Gastrocnemius medialis (tissue), 4 donors: Measurements from ENCODE around the gene CAV1. TPM values are rescaled to one million over a fixed set of nuclear protein-coding genes. Genes with fewer than 3 reads are reported as not detected.

Experiments used
- ATAC-seq, 2 donors: fragments of 150-250 bp; one replicate each; pipeline ENCODE4 v1.9.1; 2016
- DNase-seq, 2 donors: peaks; one replicate each; pipeline ENCODE4 v3.0.0-alpha.2; 2019
- H3K27ac ChIP-seq, 4 donors: fragments of 200-600 bp; sonication (generic); 1 replicate in 1 of 4; 2 replicates in 3 of 4; pipeline ENCODE4 v1.5.1; 2016 to 2018; ENCODE audit warnings: mild to moderate bottlenecking in 2 of 4, moderate library complexity in 1 of 4
- H3K27me3 ChIP-seq, 3 donors: fragments of 200-600 bp; sonication (generic) in 2 of 3; 1 replicate in 1 of 3; 2 replicates in 2 of 3; pipeline versions ENCODE4 v1.5.1 to v1.6.0; 2016 to 2019; ENCODE audit warnings: mild to moderate bottlenecking in 1 of 3, moderate library complexity in 1 of 3
- H3K36me3 ChIP-seq, 2 donors: fragments of 200-600 bp; sonication (generic) in 1 of 2; one replicate each; pipeline ENCODE4 v1.5.1; 2017 to 2018
- H3K4me1 ChIP-seq, 2 donors: fragments of 200-600 bp; sonication (generic) in 1 of 2; one replicate each; pipeline ENCODE4 v1.5.1; 2016 to 2017; ENCODE audit warnings: mild to moderate bottlenecking in 2 of 2
- H3K4me3 ChIP-seq, 4 donors: fragments of 200-600 bp; sonication (generic) in 3 of 4; 1 replicate in 1 of 4; 2 replicates in 3 of 4; pipeline ENCODE4 v1.5.1; 2016 to 2019; ENCODE audit warnings: mild to moderate bottlenecking in 2 of 4
- H3K9me3 ChIP-seq, 3 donors: fragments of 200-600 bp; sonication (generic) in 2 of 3; 1 replicate in 1 of 3; 2 replicates in 2 of 3; pipeline ENCODE4 v1.5.1; 2016 to 2019
- CTCF ChIP-seq, 5 experiments: fragments of 450-650 bp in 3 of 5; fragments of 200-600 bp in 2 of 5; sonication (generic) in 2 of 5; IDR thresholded peaks in 4 of 5; conservative IDR thresholded peaks in 1 of 5; 1 replicate in 4 of 5; 2 replicates in 1 of 5; pipeline ENCODE4 v1.5.1; 2016 to 2019; ENCODE audit warnings: antibody characterized with exemption in 5 of 5, mild to moderate bottlenecking in 3 of 5, moderate library complexity in 3 of 5
- POLR2A ChIP-seq, 2 donors: fragments of 450-650 bp; IDR thresholded peaks; one replicate each; pipeline ENCODE4 v1.6.1; 2017; ENCODE audit warnings: antibody characterized with exemption in 2 of 2, mild to moderate bottlenecking in 2 of 2, moderate library complexity in 2 of 2
- in situ Hi-C, 4 donors: fragments of 200-750 bp; cut with MboI; loops; one replicate each; pipeline versions ENCODE4 v1.15.0 to v1.8.0; 2017; ENCODE audit warnings: low sequenced_read_pairs in 4 of 4
- intact Hi-C: fragments of 100-400 bp; cut with DNase I; formaldehyde crosslinking; loops from one replicate; pipeline ENCODE4 v1.15.1; 2023; ENCODE audit warnings: low total_unique reads
- total RNA-seq, 4 donors: library from RNA; depleted of rRNA; stranded (reverse); fragments of >200 nt; gene quantifications; one replicate each; pipeline versions ENCODE4 v1.1.0 to v1.2.3, GENCODE V29; 2016

Gene CAV1
- total RNA-seq, 4 donors from 2014 or later: 64.7 to 87.8 (median 71.2) TPM

- H3K36me3 ChIP-seq: no peaks in the 10 kb centered on the region
- DNase-seq: no peak
- no peak overlapping the region for H3K27ac ChIP-seq
- H3K4me1 ChIP-seq: peaks cover 5 to 6% of the 10 kb centered on the region in 2 donors
- in situ Hi-C loops: loop anchor here in 3 of 4 donors (5.0 to 25.0 kb wide), 5 partner anchors 45 to 323 kb away; partner anchors contain the start of gene CAV1 (in 1 of the 3)
- H3K9me3 ChIP-seq: no peaks in the 10 kb centered on the region
- TF ChIP-seq POLR2A (IDR thresholded peaks at IDR 0.05): no peak
- TF ChIP-seq CTCF (IDR thresholded peaks at IDR 0.05 in 4 of 5, conservative IDR thresholded peaks at IDR 0.05 in 1 of 5): no peak
- intact Hi-C loops: loop anchor here (10.0 kb wide), 1 partner anchor 405 kb away; no protein-coding TSS in a partner anchor
- no peak overlapping the region for H3K4me3 ChIP-seq
- H3K27me3 ChIP-seq: no peaks in the 10 kb centered on the region
- no peak for ATAC-seq
Observed at GRCh38 chr7:116579835-116580234, 55.0 kb downstream of the CAV1 start.

- no peaks in the 10 kb centered on the region for H3K36me3 ChIP-seq
- in situ Hi-C loops (loop anchor here in 3 of 4 donors (5.0 to 25.0 kb wide), 4 partner anchors 47 to 320 kb away; partner anchors contain the start of gene CAV1 (in 1 of the 3)), intact Hi-C loops (loop anchor here (2.0 to 10.0 kb wide), 2 partner anchors 55 to 407 kb away; no protein-coding TSS in a partner anchor)
- DNase-seq (no peak), ATAC-seq (peak; percentile 37 to 55)
- no peak overlapping the region for H3K4me3 ChIP-seq
- peaks cover 5 to 6% of the 10 kb centered on the region in 2 donors for H3K4me1 ChIP-seq
- TF ChIP-seq CTCF (IDR thresholded peaks at IDR 0.05 in 4 of 5, conservative IDR thresholded peaks at IDR 0.05 in 1 of 5) (peak in 2 of 5 experiments; percentile 24 to 30), POLR2A (IDR thresholded peaks at IDR 0.05) (no peak)
- H3K9me3 ChIP-seq: no peaks in the 10 kb centered on the region
- H3K27ac ChIP-seq: peak overlapping the region; percentile 27 to 73 (median 52)
- no peaks in the 10 kb centered on the region for H3K27me3 ChIP-seq
Observed at GRCh38 chr7:116582164-116582732, 57.4 kb downstream of the CAV1 start.

- H3K4me1 ChIP-seq: peaks cover under 1 to 6% of the 10 kb centered on the region in 2 donors
- TF ChIP-seq CTCF (IDR thresholded peaks at IDR 0.05 in 4 of 5, conservative IDR thresholded peaks at IDR 0.05 in 1 of 5) (no peak), POLR2A (IDR thresholded peaks at IDR 0.05) (no peak)
- peak; percentile 14 to 25 for DNase-seq
- in situ Hi-C loops: loop anchor here in 3 of 4 donors (5.0 to 25.0 kb wide), 4 partner anchors 48 to 321 kb away; partner anchors contain the start of gene CAV1 (in 1 of the 3)
- H3K27ac ChIP-seq: peak overlapping the region; percentile 27 to 73 (median 52)
- intact Hi-C loops: loop anchor here (2.0 to 10.0 kb wide), 2 partner anchors 56 to 408 kb away; no protein-coding TSS in a partner anchor
- H3K9me3 ChIP-seq: no peaks in the 10 kb centered on the region
- no peaks in the 10 kb centered on the region for H3K27me3 ChIP-seq
- peak; percentile 64 to 74 for ATAC-seq
- no peaks in the 10 kb centered on the region for H3K36me3 ChIP-seq
- H3K4me3 ChIP-seq: no peak overlapping the region
Observed at GRCh38 chr7:116582806-116583444, 58.1 kb downstream of the CAV1 start.

GRCh38 chr7:116583653-116584052 lies 58.8 kb downstream of the CAV1 start:
- Histone ChIP-seq H3K36me3 (no peaks in the 10 kb centered on the region), H3K4me1 (peaks cover 0 to 6% of the 10 kb centered on the region in 2 donors), H3K9me3 (no peaks in the 10 kb centered on the region), H3K27ac (peak overlapping the region; percentile 16 to 59 (median 44)), H3K27me3 (no peaks in the 10 kb centered on the region), H3K4me3 (no peak overlapping the region)
- no peak for TF ChIP-seq CTCF (IDR thresholded peaks at IDR 0.05 in 4 of 5, conservative IDR thresholded peaks at IDR 0.05 in 1 of 5)
- no peak for TF ChIP-seq POLR2A (IDR thresholded peaks at IDR 0.05)
- DNase-seq (no peak), ATAC-seq (no peak)
- in situ Hi-C loops (loop anchor here in 3 of 4 donors (5.0 to 25.0 kb wide), 4 partner anchors 49 to 321 kb away; partner anchors contain the start of gene CAV1 (in 1 of the 3)), intact Hi-C loops (loop anchor here (2.0 to 10.0 kb wide), 2 partner anchors 57 to 409 kb away; no protein-coding TSS in a partner anchor)
